GM12878 (cell line): ENCODE data around the gene DHX16. TPM values are rescaled to one million over a fixed set of nuclear protein-coding genes. Genes with fewer than 3 reads are reported as not detected.

Source experiments
- ATAC-seq: fragments of 200-7000 bp; cut with Tn5 transposase; 3 replicates; pipeline ENCODE4 v1.9.1; 2020; ENCODE audit warnings: mild to moderate bottlenecking, moderate library complexity
- BruUV-seq: library from RNA; stranded (reverse); fragments of 400-500 nt; replicated peaks from 2 replicates; lab custom pipeline; 2021; lab: Mats Ljungman, UMichigan
- CTCF ChIA-PET: fragments of 300-600 bp; sonication (Branson Sonifier 250); formaldehyde crosslinking; extraction: SDS; loops from one replicate; lab custom pipeline; 2021; ENCODE audit warnings: inconsistent platforms; lab: Yijun Ruan, JAX
- POLR2A ChIA-PET: fragments of 350-600 bp; formaldehyde crosslinking; extraction: SDS; loops from one replicate; lab custom pipeline; 2021; ENCODE audit warnings: inconsistent platforms; lab: Charles Lee
- RAD21 ChIA-PET: fragments of 300-600 bp; sonication (Branson Sonifier 250); formaldehyde crosslinking; loops from one replicate; lab custom pipeline; 2023; ENCODE audit warnings: antibody characterized with exemption; ENCODE audit not compliant: unreplicated experiment; lab: Charles Lee
- SMC1A ChIA-PET: fragments of 300-600 bp; sonication (Branson Sonifier 250); formaldehyde crosslinking; loops from one replicate; lab custom pipeline; 2023; ENCODE audit not compliant: unreplicated experiment, uncharacterized antibody; lab: Charles Lee
- DNase-seq: peaks from one replicate; pipeline ENCODE4 v3.0.0-alpha.2; 2011; ENCODE audit warnings: low read depth, low spot score
- FAIRE-seq: peaks from 3 replicates; lab custom pipeline; 2011; peaks lifted over from hg19 to GRCh38; lab: Jason Lieb, UNC
- H2AFZ ChIP-seq: 2 replicates; pipeline ENCODE4 v1.6.0; 2011; ENCODE audit warnings: low read depth, low read length, control low read depth; ENCODE audit not compliant: control insufficient read depth
- H3K27ac ChIP-seq: 2 replicates; pipeline ENCODE4 v1.5.1; 2011; ENCODE audit warnings: control low read depth; ENCODE audit not compliant: control insufficient read depth, insufficient read depth
- H3K27me3 ChIP-seq, 2 experiments: replicated peaks in 1 of 2; 2 replicates each; pipeline versions ENCODE4 v1.6.0 to v1.6.1; 2011; ENCODE audit warnings: low read length in 1 of 2; ENCODE audit not compliant: control insufficient read depth in 2 of 2, insufficient read depth in 2 of 2
- H3K36me3 ChIP-seq, 2 experiments: 2 replicates each; pipeline ENCODE4 v1.5.1; 2011; ENCODE audit warnings: low read length in 1 of 2; ENCODE audit not compliant: control insufficient read depth in 2 of 2, insufficient read depth in 2 of 2
- H3K4me1 ChIP-seq: 2 replicates; pipeline ENCODE4 v1.6.1; 2011; ENCODE audit warnings: mild to moderate bottlenecking, low read length, moderate library complexity, mixed read lengths; ENCODE audit not compliant: control insufficient read depth, insufficient read depth
- H3K4me2 ChIP-seq: 2 replicates; pipeline ENCODE4 v1.6.0; 2011; ENCODE audit warnings: control low read depth; ENCODE audit not compliant: control insufficient read depth, insufficient read depth
- H3K4me3 ChIP-seq: fragments of 200-600 bp; sonication (generic); 2 replicates; pipeline ENCODE4 v1.5.1; 2016
- H3K79me2 ChIP-seq: 2 replicates; pipeline ENCODE4 v1.6.0; 2011; ENCODE audit warnings: low read length; ENCODE audit not compliant: control insufficient read depth, insufficient read depth
- H3K9ac ChIP-seq: 2 replicates; pipeline ENCODE4 v1.8.0; 2011; ENCODE audit warnings: low read length, control low read depth, mixed read lengths; ENCODE audit not compliant: control insufficient read depth, insufficient read depth
- H3K9me3 ChIP-seq: replicated peaks from 3 replicates; pipeline ENCODE4 v1.5.1; 2011; ENCODE audit warnings: mild to moderate bottlenecking, low read length; ENCODE audit not compliant: control insufficient read depth, insufficient read depth
- H4K20me1 ChIP-seq: 2 replicates; pipeline ENCODE4 v1.6.0; 2011; ENCODE audit not compliant: control insufficient read depth, insufficient read depth
- BCL3 ChIP-seq: IDR thresholded peaks from 2 replicates; pipeline ENCODE4 v1.6.1; 2011; ENCODE audit warnings: borderline replicate concordance, low read depth, mild to moderate bottlenecking, moderate library complexity, low read length; ENCODE audit not compliant: insufficient read depth, poor library complexity, severe bottlenecking
- CREM ChIP-seq: IDR thresholded peaks from 2 replicates; pipeline ENCODE4 v1.6.1; 2014; ENCODE audit warnings: antibody characterized with exemption, low read depth
- JUNB ChIP-seq: IDR thresholded peaks from 2 replicates; pipeline ENCODE4 v1.6.1; 2016; ENCODE audit warnings: antibody characterized with exemption, mild to moderate bottlenecking
- MAX ChIP-seq: IDR thresholded peaks from 2 replicates; pipeline ENCODE4 v1.6.1; 2012; ENCODE audit warnings: low read depth, low read length, improper control_type of control experiment
- NRF1 ChIP-seq: conservative IDR thresholded peaks from 2 replicates; pipeline ENCODE4 v1.6.1; 2011; ENCODE audit warnings: mild to moderate bottlenecking, low read depth, low read length, improper control_type of control experiment
- RUNX3 ChIP-seq: IDR thresholded peaks from 2 replicates; pipeline ENCODE4 v1.6.1; 2012; ENCODE audit warnings: low read length, inconsistent platforms
- USF1 ChIP-seq: IDR thresholded peaks from 2 replicates; pipeline ENCODE4 v1.6.1; 2011; ENCODE audit warnings: borderline replicate concordance, low read depth, mild to moderate bottlenecking, moderate library complexity, mixed read lengths, low read length; ENCODE audit not compliant: insufficient read depth; ENCODE audit errors: extremely low read length
- YY1 ChIP-seq: IDR thresholded peaks from 2 replicates; pipeline ENCODE4 v1.6.1; 2011; ENCODE audit warnings: low read depth, mild to moderate bottlenecking, low read length
- ZBTB11 ChIP-seq: fragments of 450-650 bp; formaldehyde crosslinking; IDR thresholded peaks from 2 replicates; pipeline ENCODE4 v1.5.0; 2022; ENCODE audit warnings: mild to moderate bottlenecking, missing genetic modification characterization
- ZNF622 ChIP-seq: fragments of 450-650 bp; IDR thresholded peaks from 2 replicates; pipeline ENCODE4 v1.6.1; 2017; ENCODE audit warnings: mild to moderate bottlenecking, inconsistent platforms
- ZSCAN29 ChIP-seq: fragments of 450-650 bp; IDR thresholded peaks from 2 replicates; pipeline ENCODE4 v1.6.1; 2017; ENCODE audit warnings: mild to moderate bottlenecking, moderate library complexity
- WGBS: methylation state at CpG from one replicate; pipeline ENCODE4 v1.1.6; 2016; ENCODE audit warnings: low lambda C conversion rate; ENCODE audit not compliant: insufficient replicate concordance, insufficient coverage; ENCODE audit errors: missing lambda C conversion rate; 5-methylcytosine and 5-hydroxymethylcytosine counted together
- in situ Hi-C: fragments of 300-500 bp; cut with MboI; formaldehyde crosslinking; loops from 9 replicates; pipeline ENCODE4 v1.14.3; 2018; ENCODE audit warnings: mixed read lengths
- intact Hi-C: fragments of 100-400 bp; cut with micrococcal nuclease; formaldehyde crosslinking; loops from one replicate; pipeline ENCODE4 v1.14.2; 2022; ENCODE audit not compliant: unreplicated experiment
- polyA plus RNA-seq, 11 experiments: library from polyadenylated mRNA; depleted of rRNA in 4 of 11; unstranded in 6 of 11; stranded (reverse) in 5 of 11; fragments of >200 nt; fragmentation: Nextera tagmentation in 4 of 11; fragmentation: Illumina TruSeq in 1 of 11; extraction: Ambion mirVana in 4 of 11; extraction: Trizol in 1 of 11; gene quantifications; 1 replicate in 1 of 11; 2 replicates in 10 of 11; pipeline versions ENCODE4 v1.2.1 to v1.2.3, GENCODE V29; 2011 to 2016; ENCODE audit warnings: inconsistent platforms in 2 of 11, missing spikeins in 2 of 11, low read depth in 1 of 11
- total RNA-seq, 4 experiments: library from RNA; depleted of rRNA in 3 of 4; stranded (reverse); fragments of >200 nt in 3 of 4; fragmentation: Illumina TruSeq in 1 of 4; extraction: Trizol in 1 of 4; gene quantifications; 2 replicates each; pipeline versions ENCODE4 v1.2.1 to v1.2.3, GENCODE V29; 2013 to 2021
- TF ChIP-seq, protein P1 (sequence below), 3 experiments: IDR thresholded peaks in 2 of 3; conservative IDR thresholded peaks in 1 of 3; 2 replicates each; pipeline ENCODE4 v1.5.1; 2011; ENCODE audit warnings: low read depth in 3 of 3, low read length in 3 of 3, mild to moderate bottlenecking in 3 of 3, control low read depth in 2 of 3, moderate library complexity in 2 of 3, inconsistent platforms in 1 of 3, mixed read lengths in 1 of 3; ENCODE audit not compliant: control insufficient read depth in 2 of 3, insufficient read depth in 1 of 3; ENCODE audit errors: extremely low read depth in 1 of 3

Gene DHX16
- total and polyA plus RNA-seq, 10 of the 15 experiments (the other 5 are each of a cell fraction or from before 2014, with no cell fraction given), result 10.1 to 41.4 (median 38.3) TPM

GRCh38 chr6:30712441-30712945, 39.7 kb upstream of the DHX16 start (continued):
- no peak for TF ChIP-seq ZBTB11

GRCh38 chr6:30711758-30712380, 39.1 kb upstream of the DHX16 start:
- no peak overlapping the region for H2AFZ ChIP-seq
- H3K27me3 ChIP-seq, result no peaks in the 10 kb centered on the region
- no peak overlapping the region; the same call in 1 of the 2 replicates for H3K9ac ChIP-seq
- H3K4me3 ChIP-seq, result peak overlapping the region; percentile 0; the same call in 1 of the 2 replicates
- H3K4me2 ChIP-seq, result peak overlapping the region; percentile 45
- FAIRE-seq, result no peak
- H4K20me1 ChIP-seq, result no peaks in the 10 kb centered on the region
- WGBS, result 0% methylated on average over 1 of the region's 1 CpG
- peaks cover 7 to 11% of the 10 kb centered on the region in 2 experiments for H3K36me3 ChIP-seq
- BruUV-seq, result no TSS peak
- peak; percentile 79 for ATAC-seq
- DNase-seq, result no peak
- peaks cover 13% of the 10 kb centered on the region for H3K79me2 ChIP-seq
- in situ Hi-C loops (no loop called here), intact Hi-C loops (no loop called here)
- no peaks in the 10 kb centered on the region for H3K9me3 ChIP-seq
- H3K27ac ChIP-seq, result peak overlapping the region; percentile 35
- ChIA-PET CTCF (interaction anchor here (0.7 to 2.8 kb wide), 6 partner anchors 10 to 98 kb away, joined by 3 to 18 read pairs (median 6); partner anchors contain the start of gene NRM), POLR2A (interaction anchor here (0.5 to 2.9 kb wide), 7 partner anchors 9 to 121 kb away, joined by 4 to 10 read pairs (median 6); partner anchors contain the start of gene NRM), RAD21 (interaction anchor here (0.8 to 1.8 kb wide), 6 partner anchors 10 to 30 kb away, joined by 3 to 7 read pairs (median 4); partner anchors contain the start of gene NRM), SMC1A (interaction anchor here (0.7 to 1.5 kb wide), 10 partner anchors 15 to 38 kb away, joined by 3 to 6 read pairs (median 4); partner anchors contain the start of gene NRM)
- H3K4me1 ChIP-seq, result peaks cover 32% of the 10 kb centered on the region
- TF ChIP-seq NRF1 (no peak), RUNX3 (peak; percentile 76), MAX (no peak), BCL3 (peak; percentile 30), YY1 (peak; percentile 46; the same call in 1 of the 2 replicates), ZNF622 (no peak), CREM (0 out of 2 replicates have a peak, but pooled peaks have one; percentile 9), USF1 (no peak), ZSCAN29 (no peak), JUNB (no peak)
- TF ChIP-seq, protein P1, sequence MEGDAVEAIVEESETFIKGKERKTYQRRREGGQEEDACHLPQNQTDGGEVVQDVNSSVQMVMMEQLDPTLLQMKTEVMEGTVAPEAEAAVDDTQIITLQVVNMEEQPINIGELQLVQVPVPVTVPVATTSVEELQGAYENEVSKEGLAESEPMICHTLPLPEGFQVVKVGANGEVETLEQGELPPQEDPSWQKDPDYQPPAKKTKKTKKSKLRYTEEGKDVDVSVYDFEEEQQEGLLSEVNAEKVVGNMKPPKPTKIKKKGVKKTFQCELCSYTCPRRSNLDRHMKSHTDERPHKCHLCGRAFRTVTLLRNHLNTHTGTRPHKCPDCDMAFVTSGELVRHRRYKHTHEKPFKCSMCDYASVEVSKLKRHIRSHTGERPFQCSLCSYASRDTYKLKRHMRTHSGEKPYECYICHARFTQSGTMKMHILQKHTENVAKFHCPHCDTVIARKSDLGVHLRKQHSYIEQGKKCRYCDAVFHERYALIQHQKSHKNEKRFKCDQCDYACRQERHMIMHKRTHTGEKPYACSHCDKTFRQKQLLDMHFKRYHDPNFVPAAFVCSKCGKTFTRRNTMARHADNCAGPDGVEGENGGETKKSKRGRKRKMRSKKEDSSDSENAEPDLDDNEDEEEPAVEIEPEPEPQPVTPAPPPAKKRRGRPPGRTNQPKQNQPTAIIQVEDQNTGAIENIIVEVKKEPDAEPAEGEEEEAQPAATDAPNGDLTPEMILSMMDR (IDR thresholded peaks at IDR 0.05 in 2 of 3, conservative IDR thresholded peaks at IDR 0.05 in 1 of 3; ENCODE audit: control insufficient read depth in 2 of 3, extremely low read depth in 1 of 3, insufficient read depth in 1 of 3, low read depth in 3 of 3, low read length in 3 of 3), result 0 out of 6 replicates have a peak, but pooled peaks of 1 of the 3 experiments have one; percentile 9
